HG03442 (cell line): ENCODE measurements around the gene OR5K1.

Experiments used
- ATAC-seq: cut with Tn5 transposase; IDR thresholded peaks from one replicate; pipeline ENCODE4 v1.9.1; 2021; ENCODE audit warnings: mild to moderate bottlenecking, moderate library complexity; ENCODE audit not compliant: unreplicated experiment

Gene OR5K1

DNA sequence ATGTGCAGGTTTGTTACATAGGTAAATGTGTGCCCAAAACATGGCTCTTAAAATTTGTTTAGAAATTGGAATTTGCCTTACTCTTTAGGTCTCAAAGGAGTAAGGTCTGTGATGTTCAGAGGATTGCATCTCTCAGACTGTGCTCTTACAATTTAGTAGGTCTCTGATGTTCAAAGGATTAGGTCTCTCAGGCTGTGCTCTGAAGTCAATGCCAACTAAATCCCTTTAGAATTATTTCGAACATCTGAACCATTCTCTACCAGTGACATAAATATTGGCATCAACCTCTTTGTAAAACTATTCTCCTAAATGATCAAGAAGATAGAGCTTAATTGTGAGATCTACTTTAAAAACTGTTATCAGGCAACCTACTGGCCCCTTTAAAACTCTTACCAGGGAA lies at the start of gene OR5K1:
TSS of gene OR5K1 (plus strand) at position 301 of the 400 bp plus-strand sequence. CDS start 6,376 bp downstream, outside the sequence.
- no peak for ATAC-seq

DNA sequence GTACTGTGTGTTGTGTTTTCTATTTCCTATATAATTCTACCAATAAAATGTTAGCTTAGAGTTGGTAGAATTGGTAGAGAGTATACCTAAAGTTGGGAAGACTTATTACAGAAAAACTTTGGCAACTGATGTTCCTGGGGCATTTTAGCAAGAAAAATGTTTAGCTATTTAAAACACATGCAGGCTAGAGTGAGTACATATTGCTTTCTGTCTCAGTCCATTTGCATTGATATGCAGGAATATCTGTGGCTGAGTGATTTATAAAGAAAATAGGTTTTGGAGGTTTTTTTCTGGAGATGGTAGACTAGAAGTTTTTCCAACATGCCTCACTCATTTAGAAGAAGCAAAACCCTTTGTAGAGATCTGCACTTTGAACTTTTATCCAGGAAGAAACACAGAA lies 30.4 kb upstream of the OR5K1 start:
- ATAC-seq, result no peak

DNA sequence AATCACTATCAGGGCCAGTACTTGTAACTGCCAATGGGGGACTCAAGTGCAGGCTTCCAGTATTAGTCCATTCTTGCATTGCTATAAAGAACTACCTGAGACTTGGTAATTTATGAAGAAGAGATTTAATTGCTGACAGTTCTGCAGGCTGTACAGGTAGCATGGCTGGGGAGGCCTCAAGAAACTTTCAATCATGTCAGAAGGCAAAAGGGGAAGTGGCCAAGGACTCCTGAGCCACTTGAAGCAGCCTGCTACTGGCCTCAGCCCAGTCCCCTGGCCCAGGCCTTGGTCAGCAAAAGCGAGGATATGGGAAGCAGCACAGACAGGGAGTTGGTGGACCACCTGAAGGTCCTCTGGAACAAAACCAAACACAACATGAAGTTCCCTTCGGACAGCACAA lies 29.2 kb upstream of the OR5K1 start:
- ATAC-seq, result no peak

DNA sequence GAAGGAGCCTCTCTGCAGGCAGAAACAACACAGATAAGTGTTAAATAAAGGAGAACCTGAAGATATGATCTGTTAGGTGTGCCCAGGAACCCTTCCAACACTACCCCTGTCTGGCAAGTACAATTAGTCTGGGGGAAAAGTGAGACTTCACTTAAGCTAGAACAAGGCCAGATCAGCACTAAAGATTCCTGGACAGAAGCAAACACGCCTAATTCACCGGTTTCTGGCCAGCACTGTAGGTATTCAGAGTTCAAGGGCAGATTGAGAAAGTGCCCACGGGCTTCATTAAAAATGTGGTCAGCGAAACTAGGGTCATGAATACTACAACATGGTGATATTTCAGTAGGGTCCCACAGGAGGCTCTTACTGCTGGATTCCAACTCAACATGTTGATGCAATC lies 28.6 kb upstream of the OR5K1 start:
- ATAC-seq, result no peak

DNA sequence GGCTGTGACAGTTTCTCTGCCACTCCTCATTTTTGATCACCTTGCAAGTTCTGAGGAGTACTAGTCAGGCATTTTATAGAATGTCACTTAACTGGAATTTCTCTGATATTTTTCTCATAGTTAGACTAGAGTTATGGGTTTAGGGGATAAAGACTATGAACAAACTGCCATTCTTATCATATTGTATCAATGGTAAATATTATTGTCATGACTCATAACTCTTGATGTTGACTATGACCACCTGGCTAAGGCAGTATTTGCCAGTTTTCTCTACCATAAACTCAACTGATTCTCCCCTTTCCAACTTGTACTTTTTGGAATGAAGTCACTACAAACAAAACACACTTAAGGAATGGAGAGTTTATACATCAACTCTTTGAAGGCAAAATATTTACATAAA lies 22.7 kb upstream of the OR5K1 start:
- no peak for ATAC-seq

DNA sequence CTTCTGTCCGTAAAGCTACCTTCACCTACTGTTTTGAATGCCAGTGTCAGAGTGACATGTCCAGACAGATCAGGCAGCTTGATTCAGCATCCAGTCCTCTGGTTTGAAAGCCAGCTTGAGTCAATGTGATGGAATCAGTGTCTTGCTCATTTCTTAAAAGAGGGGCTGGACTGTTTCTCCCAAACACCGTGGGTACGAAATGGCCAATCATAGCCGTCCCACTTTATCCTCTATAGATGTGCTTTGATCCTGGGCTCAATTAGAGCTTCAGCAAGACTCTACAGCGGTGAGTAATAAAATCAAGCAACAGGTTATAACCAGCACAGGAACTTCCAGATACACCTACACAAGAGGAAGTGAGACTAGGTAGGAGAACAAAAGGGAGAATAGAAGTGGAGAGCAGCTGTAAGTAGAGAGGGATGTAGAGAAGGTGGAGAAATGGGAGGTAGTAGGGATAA lies 17.0 kb upstream of the OR5K1 start:
- peak; percentile 94 for ATAC-seq

DNA sequence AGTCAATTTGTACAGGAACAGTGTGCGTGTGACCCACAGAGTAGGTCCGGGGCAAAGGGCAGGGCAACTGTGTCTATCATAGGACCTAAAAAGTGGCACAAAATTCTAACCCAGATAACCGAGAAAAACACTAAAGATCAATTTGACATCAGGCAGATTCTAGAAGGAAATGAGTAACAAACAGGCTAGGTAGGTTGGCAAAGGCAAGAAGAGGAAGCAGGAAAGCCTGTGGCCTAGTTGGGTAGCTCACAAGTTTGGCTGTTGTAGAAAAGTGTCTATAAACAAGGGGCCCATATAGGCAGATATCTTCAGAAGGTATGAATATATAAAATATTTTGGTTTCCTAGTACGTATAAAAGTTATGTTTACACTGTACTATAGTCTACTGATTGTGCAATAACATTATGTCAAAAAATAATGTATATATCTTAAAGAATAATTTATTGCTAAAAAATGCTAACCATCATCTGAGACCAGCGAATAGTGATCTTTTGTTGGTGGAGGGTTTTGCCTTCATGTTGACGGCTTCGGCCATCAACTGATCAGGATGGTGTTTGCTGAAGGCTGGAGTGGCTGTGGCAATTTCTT lies 13.3 kb upstream of the OR5K1 start:
- ATAC-seq, result no peak

DNA sequence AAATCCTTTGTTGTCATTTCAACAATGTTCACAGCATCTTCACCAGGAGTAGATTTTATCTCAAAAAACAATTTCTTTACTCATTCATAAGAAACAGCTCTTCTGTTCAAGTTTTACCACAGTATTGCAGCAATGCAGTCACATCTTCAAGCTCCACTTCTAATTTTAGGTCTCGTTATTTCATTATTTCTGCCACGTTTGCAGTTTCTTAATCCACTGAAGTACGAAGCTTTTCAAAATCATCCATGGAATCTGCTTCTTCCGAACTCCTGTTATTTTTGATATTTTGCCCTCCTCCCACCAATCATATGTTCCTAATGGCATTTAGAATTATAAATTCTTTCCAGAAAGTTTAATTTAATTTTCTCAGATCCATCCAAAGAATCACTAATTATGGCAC lies 12.6 kb upstream of the OR5K1 start:
- no peak for ATAC-seq

DNA sequence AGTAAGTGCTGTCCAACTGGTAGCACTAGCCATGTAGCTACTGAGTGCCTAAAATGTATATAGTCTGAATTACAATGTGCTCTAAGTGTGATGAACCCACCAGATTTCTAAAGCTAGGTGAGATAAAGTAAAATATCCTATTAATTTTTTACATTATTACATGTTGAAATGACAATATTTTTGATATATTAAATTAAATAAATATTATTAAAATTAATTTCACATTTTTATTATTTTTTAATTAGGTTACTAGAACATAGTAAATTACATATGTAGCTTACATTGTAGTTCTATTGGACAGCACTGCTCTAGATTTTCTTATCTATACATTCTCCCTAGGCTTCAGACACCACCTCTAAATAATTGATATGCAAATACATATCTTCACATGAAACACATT lies 9.2 kb upstream of the OR5K1 start:
- ATAC-seq, result no peak

DNA sequence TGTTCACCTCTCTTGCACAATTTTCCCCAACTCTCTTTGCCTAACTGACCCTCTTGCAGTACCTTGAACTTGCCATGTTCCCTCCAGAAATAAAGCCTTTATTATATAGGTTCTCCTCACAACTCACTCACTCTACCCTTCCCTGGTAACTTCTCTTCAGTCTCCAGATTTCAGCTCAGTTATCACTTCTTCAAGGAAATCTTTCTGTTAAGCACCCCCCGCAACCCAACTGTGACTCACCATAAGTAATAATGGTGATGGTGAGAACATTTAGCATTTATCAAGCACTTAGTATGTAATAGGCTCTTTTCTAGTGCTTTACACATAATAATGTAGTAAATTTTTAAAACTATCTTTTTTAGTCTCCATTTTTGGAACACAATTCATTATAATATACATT lies 8.1 kb upstream of the OR5K1 start:
- ATAC-seq, result no peak

DNA sequence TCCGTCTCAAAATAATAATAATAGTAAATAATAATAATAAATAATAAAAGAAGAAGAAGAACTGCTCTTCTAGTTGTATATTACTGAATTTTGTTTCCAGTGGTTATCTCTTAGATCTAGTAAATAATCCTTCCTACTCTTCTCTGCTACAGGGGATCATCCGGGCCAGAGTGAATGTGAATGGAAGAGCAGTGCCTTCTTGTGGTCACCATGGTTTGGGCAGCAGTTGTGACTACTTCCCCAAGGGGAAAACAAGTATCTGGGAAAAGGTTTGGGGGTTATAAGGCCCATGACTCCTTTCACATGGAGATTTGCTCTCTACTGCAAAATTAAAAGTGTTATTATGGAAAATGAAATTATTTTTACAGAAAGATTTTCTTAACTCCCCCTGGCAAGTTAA lies 5.5 kb upstream of the OR5K1 start:
- ATAC-seq, result no peak

DNA sequence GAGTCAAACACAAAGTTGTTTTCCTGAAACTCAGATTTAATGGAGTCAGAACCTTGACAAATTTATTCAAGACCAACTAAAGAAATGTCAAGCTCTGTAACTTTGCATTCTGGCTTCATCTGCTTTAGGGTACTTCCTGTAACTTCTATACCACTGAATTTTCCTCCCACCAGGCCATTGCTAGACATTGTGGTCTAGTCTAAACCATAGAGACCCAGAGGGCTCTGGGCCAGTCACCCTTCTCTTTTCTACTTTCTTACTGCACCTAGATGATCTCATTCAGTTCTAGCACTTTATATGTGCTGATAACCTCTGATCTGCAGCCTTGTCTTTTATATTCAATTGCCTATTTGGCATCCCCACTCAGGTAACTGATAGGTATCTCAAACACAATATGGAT lies 2.8 kb upstream of the OR5K1 start:
- no peak for ATAC-seq

DNA sequence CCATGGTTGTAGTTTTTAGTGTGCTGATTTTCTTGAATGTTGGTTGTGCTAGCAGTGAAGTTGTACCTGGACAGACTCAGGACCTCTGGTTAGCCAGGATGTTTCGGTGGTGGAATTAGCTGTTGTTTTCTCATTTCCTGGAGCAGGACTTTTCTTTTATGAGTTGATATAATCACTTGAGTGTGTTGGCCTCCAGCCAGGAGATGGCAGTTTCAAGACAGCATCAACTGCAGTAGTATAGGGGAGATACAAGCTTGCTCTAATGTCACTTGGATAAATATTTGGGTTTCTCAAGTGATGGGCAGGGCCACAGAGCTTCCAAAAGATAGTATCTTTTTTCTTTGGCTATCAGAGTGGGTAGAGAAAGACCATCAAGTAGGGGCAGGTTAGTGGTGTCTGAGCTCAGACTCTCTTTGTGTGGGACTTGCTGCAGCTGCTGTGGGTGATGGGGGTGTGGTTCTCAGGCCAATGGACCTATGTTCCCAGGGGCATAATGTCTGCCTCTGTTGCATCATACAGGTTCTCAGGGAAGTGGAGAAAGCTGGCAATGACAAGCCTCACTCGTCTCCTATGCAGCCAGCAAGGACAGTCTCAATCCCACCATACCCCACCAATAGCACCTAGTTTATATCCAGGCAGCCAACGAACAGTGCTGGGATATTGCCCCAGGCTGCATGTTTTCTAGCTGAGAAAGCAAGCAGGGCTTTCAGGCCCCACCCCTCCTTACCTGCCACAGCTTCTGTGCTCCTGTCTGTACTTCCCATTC lies 19.9 kb downstream of the OR5K1 start:
- no peak for ATAC-seq

DNA sequence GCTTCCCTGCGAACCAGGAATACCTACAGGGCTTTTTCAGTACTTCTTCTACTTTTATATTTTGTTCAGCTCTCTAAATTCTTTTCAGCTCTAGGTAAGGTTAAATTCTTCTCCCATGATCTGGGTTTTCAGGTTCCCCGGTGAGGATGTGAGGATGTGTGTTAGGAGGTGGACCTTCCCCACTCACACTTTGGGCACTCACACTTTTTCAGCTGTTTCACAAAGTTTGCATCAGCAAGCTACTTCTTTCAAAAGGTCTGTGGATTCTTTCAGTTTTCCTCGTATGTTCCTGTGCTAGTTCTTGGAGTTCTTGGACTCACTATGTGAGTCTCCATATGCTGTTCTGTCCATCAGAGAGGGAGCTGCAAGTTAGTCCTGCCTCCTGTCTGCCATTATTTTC lies 20.6 kb downstream of the OR5K1 start:
- ATAC-seq, result no peak

DNA sequence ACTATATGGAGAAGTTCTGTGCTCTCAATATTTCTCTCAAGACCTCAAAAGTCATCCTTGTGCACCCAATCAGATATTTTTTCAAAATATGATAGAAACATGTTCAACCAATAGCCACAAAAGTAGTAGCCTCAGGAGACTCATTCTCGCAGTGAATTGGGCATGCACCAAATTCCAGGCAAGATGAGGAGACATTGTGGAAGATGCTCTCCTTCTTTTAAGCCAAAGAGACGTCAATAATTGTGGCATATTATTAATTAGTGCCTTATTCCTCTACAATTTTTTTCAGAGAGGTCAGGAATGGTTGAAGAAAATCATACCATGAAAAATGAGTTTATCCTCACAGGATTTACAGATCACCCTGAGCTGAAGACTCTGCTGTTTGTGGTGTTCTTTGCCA lies 34.4 kb downstream of the OR5K1 start, which contains the start of gene OR5K2:
TSS of gene OR5K2 (plus strand) at position 301 of the 400 bp plus-strand sequence. CDS start at position 301, 0 bp downstream.
- ATAC-seq, result no peak

DNA sequence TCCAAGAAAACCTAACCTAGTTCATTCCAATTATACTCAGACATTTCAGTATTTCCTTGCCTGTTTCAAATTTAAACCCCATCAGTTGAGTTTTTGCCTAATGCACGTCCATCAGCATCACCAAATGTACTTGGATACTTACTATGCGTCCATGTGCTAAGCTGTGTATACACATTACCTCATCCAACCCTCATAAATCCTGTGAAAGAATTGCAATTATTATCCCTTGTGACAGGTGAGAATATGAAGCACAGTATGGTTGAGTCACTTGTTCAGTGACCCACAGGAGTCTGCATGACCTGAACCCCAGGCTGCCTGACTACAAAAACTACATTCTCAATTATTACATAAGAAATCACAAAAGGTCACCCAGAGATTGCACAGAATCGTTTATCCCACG lies 37.0 kb downstream of the OR5K1 start:
- ATAC-seq, result no peak

DNA sequence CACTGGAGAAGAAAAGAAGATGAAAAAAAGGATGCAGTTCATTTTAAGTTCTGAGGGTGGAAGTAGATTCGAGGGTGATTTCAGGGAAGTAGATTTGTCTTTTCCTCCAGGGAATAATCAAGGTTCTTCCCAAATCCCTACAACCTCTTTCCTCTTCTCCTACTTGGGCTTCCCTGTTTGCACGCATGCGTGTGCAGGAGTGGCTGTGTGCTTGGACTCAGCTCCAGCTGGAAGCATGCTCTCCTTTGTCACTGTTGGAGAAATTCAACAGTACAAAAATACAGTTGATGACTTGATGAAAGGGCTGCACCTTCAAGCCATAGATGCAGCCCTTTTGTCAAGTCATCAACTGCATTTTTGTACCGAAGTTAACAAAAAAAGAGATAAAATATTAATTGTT lies 38.3 kb downstream of the OR5K1 start:
- ATAC-seq, result no peak

DNA sequence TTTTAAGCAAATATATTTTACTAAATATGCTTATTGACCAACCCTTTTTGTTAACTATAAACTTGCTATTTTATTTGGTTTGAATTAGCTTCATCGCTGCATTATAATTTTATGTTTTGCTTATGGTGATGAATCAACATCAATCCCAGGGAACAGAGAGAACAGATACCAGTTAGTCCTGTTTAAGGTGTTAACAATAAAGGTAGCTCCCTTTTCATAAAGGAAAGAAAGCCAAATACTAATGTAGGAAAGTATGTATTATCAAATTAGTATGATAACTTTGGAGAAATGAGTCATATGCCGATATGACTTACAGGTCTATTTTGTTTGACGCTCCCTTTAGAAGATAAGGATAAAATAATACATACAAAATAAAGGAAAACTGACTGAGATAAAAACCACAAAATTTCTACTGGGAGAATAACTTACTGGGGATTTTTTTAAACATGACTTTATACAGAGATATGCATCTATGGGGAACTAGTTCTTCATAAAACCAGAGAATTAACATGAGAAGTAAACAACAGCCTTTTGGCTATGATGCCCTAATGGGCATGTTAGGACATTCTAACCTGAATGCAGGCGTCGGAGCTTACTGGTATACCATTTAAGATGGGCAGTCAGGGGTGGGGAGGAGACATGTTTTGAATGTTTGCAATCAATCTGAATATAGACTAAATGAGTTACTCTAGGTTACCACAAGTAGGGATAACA lies 39.0 kb downstream of the OR5K1 start:
- no peak for ATAC-seq

DNA sequence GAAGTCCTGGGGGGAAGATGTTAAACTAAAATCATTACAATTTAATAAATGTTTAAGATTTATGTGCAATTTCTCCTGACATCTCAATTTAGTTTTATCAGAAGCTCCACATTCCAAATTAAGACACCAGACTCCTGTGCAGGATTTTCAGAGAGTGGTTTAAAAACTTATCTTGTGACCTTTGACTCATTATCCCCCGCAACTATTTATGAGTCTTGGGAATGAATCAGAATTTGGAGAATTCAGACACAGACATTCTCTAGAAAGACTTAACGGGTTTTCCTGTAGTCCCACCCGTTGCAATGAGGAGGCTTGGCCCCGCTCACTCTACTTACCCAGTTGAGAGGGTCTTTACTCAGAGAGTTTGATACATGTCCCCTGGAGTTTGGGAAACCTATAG lies 41.5 kb downstream of the OR5K1 start:
- no peak for ATAC-seq

DNA sequence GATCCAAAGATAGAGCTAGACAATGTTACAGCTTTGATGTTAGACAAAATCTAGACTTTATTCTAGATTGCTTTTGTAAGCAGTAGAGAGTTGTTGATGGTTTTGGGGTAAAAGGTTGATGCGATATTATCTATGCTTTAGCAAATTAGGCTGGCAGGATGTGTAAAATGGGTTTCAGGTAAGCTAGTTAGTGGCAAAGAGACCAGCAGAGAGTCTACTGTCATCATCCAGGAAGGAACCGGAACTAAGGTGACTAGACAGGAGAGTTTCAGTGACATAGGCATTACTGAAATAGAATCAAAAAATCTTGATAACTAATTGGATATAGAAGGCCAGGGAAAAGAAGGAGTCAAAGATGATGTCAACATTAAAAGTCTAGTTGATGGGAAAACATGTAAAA lies 45.6 kb downstream of the OR5K1 start:
- no peak for ATAC-seq

DNA sequence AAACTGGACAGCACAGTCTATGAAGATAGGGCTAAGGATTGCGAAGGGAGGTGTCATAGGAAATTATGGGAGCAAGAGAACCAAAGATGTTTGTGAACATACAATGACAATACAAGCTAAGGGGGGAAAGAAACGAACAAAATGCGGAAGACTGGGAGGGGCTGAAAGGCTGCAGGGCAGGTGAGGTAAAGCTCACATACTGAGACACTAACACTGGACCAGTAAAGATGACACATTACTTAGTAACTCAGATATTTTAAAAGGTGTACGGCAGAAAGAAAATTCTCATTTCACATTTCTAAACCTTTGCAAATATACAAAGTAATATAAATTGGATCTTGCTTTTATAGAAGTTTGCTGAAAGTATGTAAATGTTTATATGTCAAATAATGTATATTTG lies 49.6 kb downstream of the OR5K1 start:
- no peak for ATAC-seq

DNA sequence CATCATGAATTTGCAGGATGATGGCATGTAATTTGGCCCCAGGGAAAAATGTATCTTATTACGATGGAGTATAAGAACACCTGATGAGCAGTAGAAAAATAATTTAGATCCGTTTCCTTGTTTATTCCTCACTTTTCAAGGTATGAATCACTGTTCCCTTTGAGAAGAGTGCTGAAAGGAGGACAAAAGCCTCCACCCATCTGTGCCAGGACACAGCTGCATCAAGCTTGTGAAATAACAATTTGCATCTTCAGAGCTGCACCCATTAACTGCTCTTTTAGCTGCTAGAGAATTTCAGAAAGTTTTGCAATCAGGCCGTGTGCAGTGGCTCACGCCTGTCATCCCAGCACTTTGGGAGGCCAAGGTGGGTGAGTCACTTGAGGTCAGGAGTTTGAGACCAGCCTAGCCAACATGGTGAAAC lies 50.1 kb downstream of the OR5K1 start:
- ATAC-seq, result no peak
